H1 (cell line): ENCODE data around the gene FLCN. TPM values are rescaled to one million over a fixed set of nuclear protein-coding genes. Genes with fewer than 3 reads are reported as not detected.

Source experiments
- CTCF ChIA-PET: fragments of 300-600 bp; sonication (Branson Sonifier 250); formaldehyde crosslinking; loops from one replicate; lab custom pipeline; 2021; ENCODE audit not compliant: partially characterized antibody; lab: Charles Lee
- POLR2A ChIA-PET: fragments of 300-600 bp; sonication (Branson Sonifier 250); formaldehyde crosslinking; loops from one replicate; lab custom pipeline; 2021; ENCODE audit warnings: inconsistent platforms; ENCODE audit not compliant: partially characterized antibody; lab: Charles Lee
- DNase-seq, 2 experiments: peaks; one replicate each; pipeline versions ENCODE4 v3.0.0 to v3.0.0-alpha.2; 2010 to 2022; ENCODE audit warnings: low spot score in 2 of 2, low read depth in 1 of 2, mixed read lengths in 1 of 2
- FAIRE-seq: peaks from 2 replicates; lab custom pipeline; 2011; peaks lifted over from hg19 to GRCh38; lab: Jason Lieb, UNC
- H2AFZ ChIP-seq: 2 replicates; pipeline ENCODE4 v1.8.1; 2012; ENCODE audit warnings: low read length, inconsistent platforms
- H2AK5ac ChIP-seq: 2 replicates; pipeline ENCODE4 v1.6.1; 2013; ENCODE audit warnings: low read depth, low read length
- H2BK120ac ChIP-seq: replicated peaks from 2 replicates; pipeline ENCODE3; 2013; ENCODE audit warnings: low read depth, low read length, inconsistent platforms
- H2BK12ac ChIP-seq: 2 replicates; pipeline ENCODE4 v1.6.1; 2013; ENCODE audit warnings: low read depth, low read length
- H2BK15ac ChIP-seq: 2 replicates; pipeline ENCODE4 v1.6.1; 2013; ENCODE audit warnings: low read length
- H2BK20ac ChIP-seq: 2 replicates; pipeline ENCODE4 v1.6.1; 2013; ENCODE audit warnings: low read length
- H2BK5ac ChIP-seq: 2 replicates; pipeline ENCODE4 v1.6.1; 2013; ENCODE audit warnings: low read depth, low read length
- H3K14ac ChIP-seq: 2 replicates; pipeline ENCODE4 v1.6.1; 2013; ENCODE audit warnings: inconsistent platforms; ENCODE audit not compliant: insufficient read length
- H3K18ac ChIP-seq: 2 replicates; pipeline ENCODE4 v1.6.1; 2013; ENCODE audit warnings: low read length; ENCODE audit errors: extremely low read depth
- H3K23ac ChIP-seq: 2 replicates; pipeline ENCODE4 v1.6.1; 2013; ENCODE audit warnings: inconsistent platforms; ENCODE audit not compliant: insufficient read length
- H3K23me2 ChIP-seq: 2 replicates; pipeline ENCODE4 v1.6.1; 2013; ENCODE audit warnings: low read depth, low read length
- H3K27ac ChIP-seq: 2 replicates; pipeline ENCODE4 v1.6.1; 2011; ENCODE audit warnings: low read depth, low read length, inconsistent platforms
- H3K27me3 ChIP-seq, 4 experiments: replicated peaks in 1 of 4; 1 replicate in 1 of 4; 2 replicates in 3 of 4; pipeline versions ENCODE4 v1.6.1 to v1.8.1; 2011 to 2013; ENCODE audit warnings: low read length in 3 of 4, mild to moderate bottlenecking in 3 of 4, inconsistent platforms in 2 of 4, mixed read lengths in 2 of 4, moderate library complexity in 1 of 4; ENCODE audit not compliant: control insufficient read depth in 3 of 4, insufficient read depth in 3 of 4; ENCODE audit errors: extremely low read depth in 1 of 4
- H3K36me3 ChIP-seq, 4 experiments: 2 replicates each; pipeline versions ENCODE4 v1.6.1 to v1.8.1; 2011 to 2013; ENCODE audit warnings: mild to moderate bottlenecking in 4 of 4, low read length in 3 of 4, moderate library complexity in 2 of 4, control low read depth in 1 of 4, inconsistent platforms in 1 of 4; ENCODE audit not compliant: insufficient read depth in 4 of 4, control insufficient read depth in 2 of 4
- H3K4ac ChIP-seq: replicated peaks from 2 replicates; pipeline ENCODE3; 2013; ENCODE audit warnings: low read length, low read depth, mixed read lengths, inconsistent platforms; ENCODE audit not compliant: insufficient read length
- H3K4me1 ChIP-seq, 4 experiments: replicated peaks in 1 of 4; 1 replicate in 1 of 4; 2 replicates in 3 of 4; pipeline versions ENCODE4 v1.6.1 to v1.8.1; 2011 to 2013; ENCODE audit warnings: low read length in 3 of 4, inconsistent platforms in 2 of 4, mixed read lengths in 1 of 4; ENCODE audit not compliant: insufficient read depth in 4 of 4, control insufficient read depth in 3 of 4
- H3K4me2 ChIP-seq, 2 experiments: 2 replicates each; pipeline versions ENCODE4 v1.6.1 to v1.8.1; 2011 to 2013; ENCODE audit warnings: low read depth in 2 of 2, low read length in 2 of 2, control low read depth in 1 of 2, inconsistent platforms in 1 of 2, mild to moderate bottlenecking in 1 of 2; ENCODE audit not compliant: insufficient read depth in 1 of 2
- H3K4me3 ChIP-seq, 4 experiments: fragments of 200-600, 300-600 bp in 1 of 4; sonication (generic), shearing (Covaris generic), sonication (Bioruptor Twin) in 1 of 4; 2 replicates each; pipeline versions ENCODE4 v1.5.1 to v1.8.1; 2011 to 2016; ENCODE audit warnings: low read length in 4 of 4, low read depth in 3 of 4, control low read depth in 2 of 4, inconsistent platforms in 2 of 4, mild to moderate bottlenecking in 2 of 4, mixed read lengths in 1 of 4, moderate library complexity in 1 of 4; ENCODE audit not compliant: insufficient read depth in 2 of 4; ENCODE audit errors: extremely low read depth in 1 of 4
- H3K56ac ChIP-seq: replicated peaks from 2 replicates; pipeline ENCODE3; 2013; ENCODE audit warnings: low read depth, mild to moderate bottlenecking, mixed read lengths, low read length, inconsistent platforms; ENCODE audit not compliant: insufficient read length
- H3K79me1 ChIP-seq: 2 replicates; pipeline ENCODE4 v1.6.1; 2013; ENCODE audit warnings: low read depth, low read length, control low read depth
- H3K79me2 ChIP-seq, 2 experiments: 2 replicates each; pipeline versions ENCODE4 v1.6.1 to v1.8.1; 2012 to 2013; ENCODE audit warnings: low read length in 2 of 2, mild to moderate bottlenecking in 2 of 2, inconsistent platforms in 1 of 2; ENCODE audit not compliant: insufficient read depth in 2 of 2, control insufficient read depth in 1 of 2
- H3K9ac ChIP-seq, 4 experiments: replicated peaks in 1 of 4; 1 replicate in 1 of 4; 2 replicates in 3 of 4; pipeline versions ENCODE4 v1.6.1 to v1.8.1; 2011 to 2013; ENCODE audit warnings: low read depth in 3 of 4, low read length in 3 of 4, control low read depth in 2 of 4, mild to moderate bottlenecking in 2 of 4, moderate library complexity in 2 of 4, inconsistent platforms in 1 of 4; ENCODE audit errors: extremely low read depth in 1 of 4
- H3K9me3 ChIP-seq, 2 experiments: 2 replicates each; pipeline versions ENCODE4 v1.6.1 to v1.8.1; 2012 to 2013; ENCODE audit warnings: mild to moderate bottlenecking in 2 of 2, moderate library complexity in 2 of 2, control low read depth in 1 of 2, inconsistent platforms in 1 of 2, low read depth in 1 of 2, low read length in 1 of 2, mixed read lengths in 1 of 2; ENCODE audit not compliant: insufficient read depth in 2 of 2
- H4K20me1 ChIP-seq, 2 experiments: replicated peaks in 1 of 2; 2 replicates each; pipeline versions ENCODE3 to v1.8.1; 2011 to 2013; ENCODE audit warnings: inconsistent platforms in 2 of 2, low read length in 2 of 2, mild to moderate bottlenecking in 1 of 2; ENCODE audit not compliant: insufficient read depth in 2 of 2, control insufficient read depth in 1 of 2
- H4K5ac ChIP-seq: 2 replicates; pipeline ENCODE4 v1.6.1; 2013; ENCODE audit warnings: low read length, low read depth, mixed read lengths, inconsistent platforms; ENCODE audit not compliant: insufficient read length
- H4K8ac ChIP-seq: 2 replicates; pipeline ENCODE4 v1.8.0; 2013; ENCODE audit warnings: mild to moderate bottlenecking, moderate library complexity, low read length, inconsistent platforms; ENCODE audit not compliant: insufficient read depth; ENCODE audit errors: extremely low read depth
- H4K91ac ChIP-seq: replicated peaks from 2 replicates; pipeline ENCODE3; 2013; ENCODE audit warnings: low read length, mixed read lengths, inconsistent platforms; ENCODE audit not compliant: insufficient read length
- CHD2 ChIP-seq: IDR thresholded peaks from 2 replicates; pipeline ENCODE4 v1.6.1; 2012; ENCODE audit warnings: low read length, improper control_type of control experiment
- CREB1 ChIP-seq: IDR thresholded peaks from 2 replicates; pipeline ENCODE4 v1.6.1; 2012; ENCODE audit warnings: inconsistent platforms
- CTBP2 ChIP-seq: IDR thresholded peaks from 2 replicates; pipeline ENCODE4 v1.7.0; 2011; ENCODE audit warnings: borderline replicate concordance, mild to moderate bottlenecking, moderate library complexity, mixed read lengths, low read length; ENCODE audit not compliant: insufficient read depth, insufficient read length
- E2F6 ChIP-seq: IDR thresholded peaks from 2 replicates; pipeline ENCODE4 v1.6.1; 2012; ENCODE audit warnings: inconsistent platforms
- HDAC6 ChIP-seq: IDR thresholded peaks from one replicate; pipeline ENCODE4 v1.7.1; 2012; ENCODE audit warnings: low read depth, mild to moderate bottlenecking, inconsistent platforms, low read length, moderate library complexity
- NANOG ChIP-seq: IDR thresholded peaks from 2 replicates; pipeline ENCODE4 v1.6.1; 2011; ENCODE audit warnings: low read length, low read depth, mild to moderate bottlenecking, inconsistent platforms; ENCODE audit not compliant: insufficient read depth, poor library complexity, severe bottlenecking
- RFX5 ChIP-seq: IDR thresholded peaks from 2 replicates; pipeline ENCODE4 v1.6.1; 2011; ENCODE audit warnings: low read depth, low read length, improper control_type of control experiment, borderline replicate concordance
- SAP30 ChIP-seq: fragments of 300-600 bp; sonication (generic); IDR thresholded peaks from 2 replicates; pipeline ENCODE4 v1.7.1; 2012; ENCODE audit warnings: low read length, moderate library complexity, mild to moderate bottlenecking, inconsistent platforms; ENCODE audit not compliant: insufficient read depth, insufficient replicate concordance
- SRF ChIP-seq: IDR thresholded peaks from 2 replicates; pipeline ENCODE4 v1.6.1; 2011; ENCODE audit warnings: mild to moderate bottlenecking, low read depth, low read length, moderate library complexity
- TCF12 ChIP-seq: IDR thresholded peaks from 2 replicates; pipeline ENCODE4 v1.6.1; 2011; ENCODE audit warnings: low read depth, mild to moderate bottlenecking, low read length
- USF2 ChIP-seq: IDR thresholded peaks from 2 replicates; pipeline ENCODE4 v1.6.1; 2011; ENCODE audit warnings: low read length, improper control_type of control experiment
- ZNF274 ChIP-seq: IDR thresholded peaks from 2 replicates; pipeline ENCODE4 v1.7.0; 2012; ENCODE audit warnings: low read length, borderline replicate concordance; ENCODE audit errors: extremely low read depth
- WGBS, 2 experiments: shearing (Covaris generic) in 1 of 2; methylation state at CpG; one replicate each; pipeline versions ENCODE4 v1.1.6 to v1.1.7; 2013 to 2015; ENCODE audit warnings: low lambda C conversion rate in 2 of 2, mixed read lengths in 2 of 2, inconsistent platforms in 1 of 2, low coverage in 1 of 2, missing lambda C conversion rate in 1 of 2; ENCODE audit not compliant: insufficient replicate concordance in 2 of 2, insufficient coverage in 1 of 2, insufficient read length in 1 of 2; ENCODE audit errors: extremely low coverage in 1 of 2, missing lambda C conversion rate in 1 of 2; 5-methylcytosine and 5-hydroxymethylcytosine counted together
- polyA plus RNA-seq, 7 experiments: library from polyadenylated mRNA; depleted of rRNA in 3 of 7; stranded (reverse) in 5 of 7; unstranded in 2 of 7; fragments of >200 nt in 5 of 7; fragments of 200-250 nt in 2 of 7; gene quantifications; 1 replicate in 5 of 7; 2 replicates in 1 of 7; 4 replicates in 1 of 7; pipeline versions ENCODE4 v1.2.1 to v1.2.3, GENCODE V29; 2011 to 2013; ENCODE audit warnings: missing spikeins in 2 of 7, mixed read lengths in 2 of 7
- total RNA-seq: library from RNA; stranded (reverse); fragmentation: NEBNext Ultra II Directional; extraction: Animal tissue kit (Norgen Biotek cat#: 25700); gene quantifications from 2 replicates; pipeline ENCODE4 v1.2.1, GENCODE V29; 2021

The FLCN gene
- total and polyA plus RNA-seq, 2 of the 8 experiments (the other 6 are each of a cell fraction or from before 2014, with no cell fraction given): 15.6 to 34.6 TPM

GRCh38 chr17:17258998-17259397 lies 22.0 kb upstream of the FLCN start:
- Histone ChIP-seq H4K5ac (no peak overlapping the region), H3K23ac (no peak overlapping the region), H2BK15ac (no peak overlapping the region), H3K79me2 (no peaks in the 10 kb centered on the region), H2BK12ac (no peak overlapping the region), H2BK5ac (no peak overlapping the region), H3K18ac (no peak overlapping the region), H3K4me3 (no peak overlapping the region), H3K27ac (no peak overlapping the region), H3K27me3 (no peaks in the 10 kb centered on the region), H2BK120ac (no peak overlapping the region), H3K4ac (no peak overlapping the region), H3K9me3 (no peaks in the 10 kb centered on the region), H4K8ac (no peak overlapping the region), H3K36me3 (peaks cover 19 to 60% (median 38%) of the 10 kb centered on the region in 4 experiments), H3K4me2 (no peak overlapping the region), H2AK5ac (no peak overlapping the region), H3K14ac (no peak overlapping the region), H3K4me1 (no peaks in the 10 kb centered on the region), H3K56ac (no peak overlapping the region), H4K20me1 (peaks cover 0 to 3% of the 10 kb centered on the region in 2 experiments), H3K79me1 (no peaks in the 10 kb centered on the region), H4K91ac (no peak overlapping the region), H3K23me2 (no peaks in the 10 kb centered on the region), H2BK20ac (no peak overlapping the region), H3K9ac (no peak overlapping the region), H2AFZ (no peak overlapping the region)
- FAIRE-seq (no peak), DNase-seq (no peak)
- 83% methylated on average over 4 of the region's 4 CpGs; no CpG with 5 or more reads in 1 of the 2 experiments for WGBS, 2 experiments
- CTCF ChIA-PET: interaction anchor here (3.2 kb wide), 1 partner anchor 11 kb away, joined by 16 read pairs; no protein-coding TSS in a partner anchor
- POLR2A ChIA-PET: no interaction called here
- no peak for TF ChIP-seq USF2
- TF ChIP-seq ZNF274: no peak
- TF ChIP-seq CREB1: no peak
- no peak for TF ChIP-seq E2F6
- TF ChIP-seq TCF12: no peak
- no peak for TF ChIP-seq HDAC6
- TF ChIP-seq NANOG: no peak
- TF ChIP-seq SAP30: no peak
- TF ChIP-seq SRF: no peak
- no peak for TF ChIP-seq CHD2
- TF ChIP-seq RFX5: no peak
- TF ChIP-seq CTBP2: no peak
